GM23248 (cell line): ENCODE results near the gene NR2F2. TPM values are rescaled to one million over a fixed set of nuclear protein-coding genes. Genes with fewer than 3 reads are reported as not detected.

Experiments
- DNase-seq: peaks from one replicate; pipeline ENCODE4 v3.0.0-alpha.2; 2015
- H2AFZ ChIP-seq: fragments of 200-600 bp; sonication (generic); 2 replicates; pipeline ENCODE4 v1.6.1; 2016; ENCODE audit warnings: antibody characterized with exemption
- H3F3A ChIP-seq: fragments of 200-600 bp; sonication (generic); 2 replicates; pipeline ENCODE4 v1.6.1; 2016; ENCODE audit warnings: mild to moderate bottlenecking, antibody characterized with exemption, mixed run types; ENCODE audit not compliant: insufficient read depth
- H3K27ac ChIP-seq: fragments of 200-600 bp; sonication (generic); 2 replicates; pipeline ENCODE4 v1.5.1; 2016; ENCODE audit warnings: mild to moderate bottlenecking
- H3K27me3 ChIP-seq: fragments of 200-600 bp; sonication (generic); replicated peaks from 2 replicates; pipeline ENCODE4 v1.6.1; 2016; ENCODE audit warnings: mild to moderate bottlenecking; ENCODE audit not compliant: insufficient read depth
- H3K36me3 ChIP-seq: fragments of 200-600 bp; sonication (generic); 2 replicates; pipeline ENCODE4 v1.6.1; 2016; ENCODE audit warnings: low read depth, mild to moderate bottlenecking
- H3K4me1 ChIP-seq: fragments of 200-600 bp; sonication (generic); 2 replicates; pipeline ENCODE4 v1.6.1; 2016; ENCODE audit warnings: mild to moderate bottlenecking; ENCODE audit not compliant: insufficient read depth
- H3K4me2 ChIP-seq: fragments of 200-600 bp; sonication (generic); one replicate; pipeline ENCODE4 v1.6.1; 2016; ENCODE audit warnings: mild to moderate bottlenecking; ENCODE audit not compliant: unreplicated experiment
- H3K4me3 ChIP-seq: fragments of 200-600 bp; sonication (generic); 2 replicates; pipeline ENCODE4 v1.5.1; 2016; ENCODE audit warnings: mild to moderate bottlenecking
- H3K79me2 ChIP-seq: fragments of 200-600 bp; sonication (generic); 2 replicates; pipeline ENCODE4 v1.6.1; 2016; ENCODE audit warnings: mild to moderate bottlenecking; ENCODE audit not compliant: insufficient read depth
- H3K9ac ChIP-seq: fragments of 200-600 bp; sonication (generic); 2 replicates; pipeline ENCODE4 v1.6.1; 2016; ENCODE audit warnings: mild to moderate bottlenecking
- H3K9me2 ChIP-seq: fragments of 200-600 bp; sonication (generic); 2 replicates; pipeline ENCODE4 v1.6.1; 2016; ENCODE audit warnings: mixed run types, mild to moderate bottlenecking, moderate library complexity; ENCODE audit not compliant: insufficient read depth
- H3K9me3 ChIP-seq: fragments of 200-600 bp; sonication (generic); one replicate; pipeline ENCODE4 v1.6.1; 2017; ENCODE audit warnings: low read depth
- H4K20me1 ChIP-seq: fragments of 200-600 bp; sonication (generic); 2 replicates; pipeline ENCODE4 v1.6.0; 2016; ENCODE audit not compliant: insufficient read depth
- EZH2 ChIP-seq: fragments of 200-600 bp; sonication (generic); IDR thresholded peaks from 2 replicates; pipeline ENCODE4 v1.6.1; 2018; ENCODE audit warnings: antibody characterized with exemption, mild to moderate bottlenecking; ENCODE audit not compliant: insufficient read depth, poor library complexity, severe bottlenecking
- EZH2phosphoT487 ChIP-seq: fragments of 200-600 bp; sonication (generic); IDR thresholded peaks from 2 replicates; pipeline ENCODE4 v1.6.1; 2018; ENCODE audit warnings: antibody characterized with exemption, moderate library complexity, mild to moderate bottlenecking, low read depth; ENCODE audit not compliant: insufficient read depth
- WGBS, 2 experiments: methylation state at CpG; one replicate each; pipeline ENCODE4 v1.1.6; 2015 to 2017; ENCODE audit warnings: low lambda C conversion rate in 2 of 2, low coverage in 1 of 2; ENCODE audit errors: missing lambda C conversion rate in 2 of 2; 5-methylcytosine and 5-hydroxymethylcytosine counted together
- in situ Hi-C: fragments of 300-500 bp; cut with MboI; formaldehyde crosslinking; loops from 2 replicates; pipeline ENCODE4 v1.15.0; 2020
- polyA plus RNA-seq: library from polyadenylated mRNA; unstranded; fragments of >200 nt; fragmentation: Nextera tagmentation; extraction: Ambion mirVana; gene quantifications from 2 replicates; pipeline ENCODE4 v1.2.1, GENCODE V29; 2016
- total RNA-seq: library from RNA; depleted of rRNA; stranded (reverse); fragments of >200 nt; shearing (Covaris generic); gene quantifications from 2 replicates; pipeline ENCODE4 v1.2.3, GENCODE V29; 2014

NR2F2 gene
- total and polyA plus RNA-seq, 2 experiments from 2014 or later, result 5.9 to 23.8 TPM

GRCh38 chr15:96336596-96337364, 6.3 kb downstream of the NR2F2 start:
- TF ChIP-seq EZH2phosphoT487 (no peak), EZH2 (no peak)
- peaks cover 48% of the 10 kb centered on the region for H3K36me3 ChIP-seq
- in situ Hi-C loops, result no loop called here
- H3K27ac ChIP-seq, result peak overlapping the region; percentile 77
- peaks cover 97% of the 10 kb centered on the region for H3K79me2 ChIP-seq
- no peaks in the 10 kb centered on the region for H4K20me1 ChIP-seq
- H3K9ac ChIP-seq, result peak overlapping the region; percentile 87
- peak overlapping the region; percentile 99 for H3K4me2 ChIP-seq
- H3K27me3 ChIP-seq, result no peaks in the 10 kb centered on the region
- H3K9me3 ChIP-seq, result no peaks in the 10 kb centered on the region
- peak; percentile 53 for DNase-seq
- WGBS, 2 experiments, result 15 to 17% methylated on average over 9 of the region's 9 CpGs
- H3F3A ChIP-seq, result peaks cover 54% of the 10 kb centered on the region
- peaks cover 40% of the 10 kb centered on the region for H3K4me1 ChIP-seq
- no peaks in the 10 kb centered on the region for H3K9me2 ChIP-seq
- peak overlapping the region; percentile 99 for H3K4me3 ChIP-seq
- H2AFZ ChIP-seq, result no peak overlapping the region

GRCh38 chr15:96337365-96338023, 7.0 kb downstream of the NR2F2 start:
- Histone ChIP-seq H3K4me3 (peak overlapping the region; percentile 99), H3K9me3 (no peaks in the 10 kb centered on the region), H4K20me1 (no peaks in the 10 kb centered on the region), H3K4me2 (peak overlapping the region; percentile 99), H3F3A (peaks cover 52% of the 10 kb centered on the region), H3K9me2 (no peaks in the 10 kb centered on the region), H3K79me2 (peaks cover 99% of the 10 kb centered on the region), H3K36me3 (peaks cover 48% of the 10 kb centered on the region), H3K9ac (peak overlapping the region; percentile 87), H3K4me1 (peaks cover 40% of the 10 kb centered on the region), H3K27ac (peak overlapping the region; percentile 77), H3K27me3 (no peaks in the 10 kb centered on the region), H2AFZ (no peak overlapping the region)
- peak; percentile 39 for DNase-seq
- TF ChIP-seq EZH2 (no peak), EZH2phosphoT487 (0 out of 2 replicates have a peak, but pooled peaks have one; percentile 44)
- in situ Hi-C loops, result no loop called here
- WGBS, 2 experiments, result 30 to 43% methylated on average over 14 of the region's 14 CpGs

GRCh38 chr15:96338074-96338765, 7.7 kb downstream of the NR2F2 start:
- Histone ChIP-seq H3K27ac (peak overlapping the region; percentile 77), H3K9ac (peak overlapping the region; percentile 87), H3F3A (peaks cover 50% of the 10 kb centered on the region), H2AFZ (no peak overlapping the region), H4K20me1 (no peaks in the 10 kb centered on the region), H3K9me2 (no peaks in the 10 kb centered on the region), H3K27me3 (no peaks in the 10 kb centered on the region), H3K79me2 (peaks cover 99% of the 10 kb centered on the region), H3K4me2 (peak overlapping the region; percentile 99), H3K36me3 (peaks cover 50% of the 10 kb centered on the region), H3K4me1 (peaks cover 40% of the 10 kb centered on the region), H3K9me3 (no peaks in the 10 kb centered on the region), H3K4me3 (peak overlapping the region; percentile 99)
- in situ Hi-C loops, result no loop called here
- TF ChIP-seq EZH2phosphoT487 (0 out of 2 replicates have a peak, but pooled peaks have one; percentile 14), EZH2 (no peak)
- no peak for DNase-seq
- WGBS, 2 experiments, result 29 to 31% methylated on average over 5 of the region's 5 CpGs

GRCh38 chr15:96338766-96339618, 8.5 kb downstream of the NR2F2 start:
- Histone ChIP-seq H3K9ac (peak overlapping the region; percentile 87), H2AFZ (0 out of 2 replicates have a peak overlapping the region, but pooled peaks have one; percentile 3), H3K4me2 (peak overlapping the region; percentile 99), H3K27ac (peak overlapping the region; percentile 77), H3K4me1 (peaks cover 40% of the 10 kb centered on the region), H3K9me3 (no peaks in the 10 kb centered on the region), H4K20me1 (no peaks in the 10 kb centered on the region), H3K27me3 (no peaks in the 10 kb centered on the region), H3K79me2 (peaks cover 99% of the 10 kb centered on the region), H3K4me3 (peak overlapping the region; percentile 99), H3K9me2 (no peaks in the 10 kb centered on the region), H3K36me3 (peaks cover 51% of the 10 kb centered on the region), H3F3A (peaks cover 50% of the 10 kb centered on the region)
- no peak for DNase-seq
- in situ Hi-C loops, result no loop called here
- WGBS, 2 experiments, result 13 to 22% methylated on average over 7 of the region's 7 CpGs
- TF ChIP-seq EZH2phosphoT487 (no peak), EZH2 (no peak)
